DOHH2 (cell line): ENCODE results near the gene SEC14L3.
"Not testable (repeated sequence)": the region's sequence is repeated elsewhere in the genome, so short reads cannot be mapped to it uniquely, and the experiment has no call there.

Experiments
- H3F3A ChIP-seq: fragments of 200-600 bp; sonication (generic), shearing (Covaris generic); 2 replicates; pipeline ENCODE4 v1.6.0; 2016; ENCODE audit warnings: antibody characterized with exemption, mild to moderate bottlenecking; ENCODE audit not compliant: control insufficient read depth, insufficient read depth
- H3K27ac ChIP-seq: fragments of 200-600 bp; sonication (generic); 2 replicates; pipeline ENCODE4 v1.5.1; 2014; ENCODE audit warnings: low read depth, mild to moderate bottlenecking, low read length, moderate library complexity
- H3K27me3 ChIP-seq: fragments of 200-600 bp; sonication (generic); 2 replicates; pipeline ENCODE4 v1.6.1; 2014; ENCODE audit warnings: mild to moderate bottlenecking, low read length, mixed read lengths; ENCODE audit not compliant: control insufficient read depth
- H3K36me3 ChIP-seq: fragments of 200-600 bp; sonication (generic); 2 replicates; pipeline ENCODE4 v1.6.1; 2014; ENCODE audit warnings: mild to moderate bottlenecking, low read length, moderate library complexity, mixed read lengths; ENCODE audit not compliant: control insufficient read depth
- H3K4me1 ChIP-seq: fragments of 200-600 bp; sonication (generic); 2 replicates; pipeline ENCODE4 v1.6.1; 2014; ENCODE audit warnings: mild to moderate bottlenecking, low read length, mixed read lengths; ENCODE audit not compliant: control insufficient read depth
- H3K4me2 ChIP-seq: fragments of 200-600 bp; sonication (generic); 2 replicates; pipeline ENCODE4 v1.6.0; 2014; ENCODE audit warnings: mild to moderate bottlenecking, low read length, moderate library complexity
- H3K4me3 ChIP-seq: fragments of 200-600 bp; sonication (generic); 2 replicates; pipeline ENCODE4 v1.5.1; 2014; ENCODE audit warnings: mild to moderate bottlenecking, low read length, mixed read lengths
- H3K79me2 ChIP-seq: fragments of 200-600 bp; sonication (generic); 2 replicates; pipeline ENCODE4 v1.6.1; 2014; ENCODE audit warnings: mild to moderate bottlenecking, low read length, mixed read lengths; ENCODE audit not compliant: control insufficient read depth
- H3K9me2 ChIP-seq: fragments of 200-600 bp; sonication (generic); replicated peaks from 2 replicates; pipeline ENCODE4 v1.6.1; 2014; ENCODE audit warnings: mild to moderate bottlenecking, low read length, mixed read lengths; ENCODE audit not compliant: control insufficient read depth
- H3K9me3 ChIP-seq: fragments of 200-600 bp; sonication (generic); 2 replicates; pipeline ENCODE4 v1.6.1; 2014; ENCODE audit warnings: antibody characterized with exemption, low read length, mixed read lengths; ENCODE audit not compliant: control insufficient read depth, insufficient read depth
- H4K20me1 ChIP-seq: fragments of 200-600 bp; sonication (generic); 2 replicates; pipeline ENCODE4 v1.6.0; 2014; ENCODE audit warnings: low read depth, mild to moderate bottlenecking, antibody characterized with exemption, low read length, moderate library complexity; ENCODE audit not compliant: control insufficient read depth, insufficient read depth
- EZH2phosphoT487 ChIP-seq: fragments of 200-600 bp; sonication (generic); IDR thresholded peaks from 2 replicates; pipeline ENCODE4 v1.6.1; 2017; ENCODE audit warnings: borderline replicate concordance, mild to moderate bottlenecking, antibody characterized with exemption, low read length, moderate library complexity, mixed read lengths
- TF ChIP-seq, protein P1 (sequence below): fragments of 200-600 bp; sonication (generic); IDR thresholded peaks from one replicate; pipeline ENCODE4 v1.5.1; 2014; ENCODE audit warnings: antibody characterized with exemption, mild to moderate bottlenecking, low read depth, low read length; ENCODE audit not compliant: poor library complexity, severe bottlenecking

SEC14L3 gene

DNA sequence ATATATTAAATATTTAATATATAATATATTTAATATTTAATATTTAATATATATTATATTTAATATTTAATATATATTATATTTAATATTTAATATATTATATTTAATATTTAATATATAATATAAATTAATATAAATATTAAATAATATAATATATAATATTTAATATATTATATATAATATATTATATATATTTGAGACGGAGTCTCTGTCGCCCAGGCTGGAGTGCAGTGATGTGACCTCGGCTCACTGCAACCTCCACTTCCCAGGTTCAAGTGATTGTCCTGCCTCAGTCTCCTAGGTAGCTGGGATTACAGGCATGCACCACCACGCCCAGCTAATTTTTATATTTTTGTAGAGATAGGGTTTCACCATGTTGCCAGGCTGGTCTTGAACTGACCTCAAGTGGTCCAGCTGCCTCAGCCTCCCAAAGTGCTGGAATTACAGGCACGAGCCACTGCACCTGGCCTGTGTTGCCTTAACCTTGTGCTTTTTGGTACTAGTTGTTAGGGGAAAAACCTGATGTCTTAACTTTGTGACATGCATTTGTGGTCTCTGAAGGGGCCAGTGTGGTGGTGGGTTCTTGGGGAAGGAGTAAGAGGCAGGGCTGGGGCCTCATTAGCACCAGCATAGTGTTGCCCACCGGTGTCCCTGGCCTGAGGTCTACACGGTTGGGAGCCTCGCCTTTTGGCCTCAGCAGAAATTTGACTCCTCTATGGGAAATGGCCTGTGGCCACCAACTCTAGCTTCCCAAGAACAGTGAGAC lies 16.6 kb downstream of the SEC14L3 start:
- Histone ChIP-seq H3K36me3 (no peaks in the 10 kb centered on the region), H4K20me1 (no peaks in the 10 kb centered on the region), H3K4me2 (no peak overlapping the region), H3K27me3 (peaks cover 10% of the 10 kb centered on the region; the same call in 1 of the 2 replicates), H3K79me2 (no peaks in the 10 kb centered on the region), H3K4me1 (no peaks in the 10 kb centered on the region), H3K27ac (no peak overlapping the region), H3K9me2 (no peaks in the 10 kb centered on the region), H3K4me3 (no peak overlapping the region), H3K9me3 (no peaks in the 10 kb centered on the region), H3F3A (no peaks in the 10 kb centered on the region)
- TF ChIP-seq, protein P1, sequence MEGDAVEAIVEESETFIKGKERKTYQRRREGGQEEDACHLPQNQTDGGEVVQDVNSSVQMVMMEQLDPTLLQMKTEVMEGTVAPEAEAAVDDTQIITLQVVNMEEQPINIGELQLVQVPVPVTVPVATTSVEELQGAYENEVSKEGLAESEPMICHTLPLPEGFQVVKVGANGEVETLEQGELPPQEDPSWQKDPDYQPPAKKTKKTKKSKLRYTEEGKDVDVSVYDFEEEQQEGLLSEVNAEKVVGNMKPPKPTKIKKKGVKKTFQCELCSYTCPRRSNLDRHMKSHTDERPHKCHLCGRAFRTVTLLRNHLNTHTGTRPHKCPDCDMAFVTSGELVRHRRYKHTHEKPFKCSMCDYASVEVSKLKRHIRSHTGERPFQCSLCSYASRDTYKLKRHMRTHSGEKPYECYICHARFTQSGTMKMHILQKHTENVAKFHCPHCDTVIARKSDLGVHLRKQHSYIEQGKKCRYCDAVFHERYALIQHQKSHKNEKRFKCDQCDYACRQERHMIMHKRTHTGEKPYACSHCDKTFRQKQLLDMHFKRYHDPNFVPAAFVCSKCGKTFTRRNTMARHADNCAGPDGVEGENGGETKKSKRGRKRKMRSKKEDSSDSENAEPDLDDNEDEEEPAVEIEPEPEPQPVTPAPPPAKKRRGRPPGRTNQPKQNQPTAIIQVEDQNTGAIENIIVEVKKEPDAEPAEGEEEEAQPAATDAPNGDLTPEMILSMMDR: no peak
- TF ChIP-seq EZH2phosphoT487: no peak

DNA sequence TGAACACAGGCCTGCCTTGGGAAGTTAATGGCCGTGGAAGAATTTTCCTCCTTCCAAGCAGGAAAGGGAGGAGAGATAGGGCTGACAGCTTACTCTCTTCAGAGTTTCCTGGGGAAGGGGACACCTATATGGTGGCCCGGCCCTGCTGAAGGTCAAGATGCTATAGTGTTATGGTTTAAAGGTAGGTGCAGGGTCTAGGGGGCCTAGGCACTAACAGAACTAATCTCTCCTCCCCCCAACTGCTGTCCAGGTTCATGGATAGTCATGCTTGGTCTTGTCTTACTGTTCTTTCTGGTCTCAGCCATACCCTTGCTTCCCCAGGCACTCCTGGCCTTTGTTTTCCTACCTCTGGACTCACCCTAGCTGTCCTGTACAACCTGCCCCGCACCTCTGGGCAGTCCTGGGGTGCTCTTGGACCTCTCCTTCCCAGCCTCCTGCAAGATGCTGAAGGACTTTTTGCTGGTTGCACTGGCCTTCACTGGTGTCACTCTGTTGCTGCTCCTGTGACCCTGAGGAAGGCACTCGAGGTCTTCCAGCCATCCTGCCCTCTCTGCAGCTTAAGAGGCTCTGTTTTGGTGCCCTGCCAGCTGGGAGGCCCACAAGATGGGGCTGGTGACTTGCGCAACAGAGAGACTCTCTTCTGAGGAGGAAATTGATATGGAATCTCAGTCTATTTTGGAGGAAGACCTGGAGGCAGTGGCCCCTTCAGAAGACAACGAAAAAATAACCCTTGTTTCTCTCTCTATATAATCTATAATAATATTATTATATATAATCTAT lies 17.9 kb downstream of the SEC14L3 start:
- no peaks in the 10 kb centered on the region for H3K9me2 ChIP-seq
- H3K4me1 ChIP-seq: no peaks in the 10 kb centered on the region
- H3K4me3 ChIP-seq: no peak overlapping the region
- no peaks in the 10 kb centered on the region for H3K9me3 ChIP-seq
- H4K20me1 ChIP-seq: no peaks in the 10 kb centered on the region
- H3F3A ChIP-seq: no peaks in the 10 kb centered on the region
- no peaks in the 10 kb centered on the region for H3K79me2 ChIP-seq
- no peaks in the 10 kb centered on the region for H3K36me3 ChIP-seq
- peaks cover 10% of the 10 kb centered on the region; the same call in 1 of the 2 replicates for H3K27me3 ChIP-seq
- TF ChIP-seq, protein P1: no peak
- no peak for TF ChIP-seq EZH2phosphoT487
- no peak overlapping the region for H3K27ac ChIP-seq
- no peak overlapping the region for H3K4me2 ChIP-seq

DNA sequence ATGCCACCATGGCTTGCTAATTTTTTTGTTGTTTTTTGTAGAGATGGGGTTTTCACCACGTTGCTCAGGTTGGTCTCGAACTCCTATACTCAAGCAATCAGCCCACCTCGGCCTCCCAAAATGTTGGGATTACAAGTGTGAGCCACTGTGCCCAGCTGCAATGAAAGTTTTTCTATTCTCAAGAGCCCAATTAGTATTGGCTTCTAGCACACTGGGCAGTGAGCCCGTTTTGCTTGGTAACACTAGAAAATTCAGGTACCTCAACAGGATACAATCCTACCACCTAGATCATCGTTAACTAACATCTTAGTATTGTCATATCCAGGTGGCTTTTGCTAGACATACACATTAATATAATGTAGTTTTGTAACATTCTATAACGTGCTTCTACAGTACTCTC lies 19.0 kb downstream of the SEC14L3 start:
- no peaks in the 10 kb centered on the region for H3F3A ChIP-seq
- no peaks in the 10 kb centered on the region for H3K9me3 ChIP-seq
- H3K36me3 ChIP-seq: no peaks in the 10 kb centered on the region
- H3K9me2 ChIP-seq: no peaks in the 10 kb centered on the region
- H3K79me2 ChIP-seq: no peaks in the 10 kb centered on the region
- no peak overlapping the region for H3K27ac ChIP-seq
- H4K20me1 ChIP-seq: no peaks in the 10 kb centered on the region
- no peak for TF ChIP-seq EZH2phosphoT487
- TF ChIP-seq, protein P1: no peak
- H3K4me1 ChIP-seq: no peaks in the 10 kb centered on the region
- H3K4me2 ChIP-seq: no peak overlapping the region
- H3K27me3 ChIP-seq: peaks cover 8% of the 10 kb centered on the region; the same call in 1 of the 2 replicates
- H3K4me3 ChIP-seq: no peak overlapping the region

DNA sequence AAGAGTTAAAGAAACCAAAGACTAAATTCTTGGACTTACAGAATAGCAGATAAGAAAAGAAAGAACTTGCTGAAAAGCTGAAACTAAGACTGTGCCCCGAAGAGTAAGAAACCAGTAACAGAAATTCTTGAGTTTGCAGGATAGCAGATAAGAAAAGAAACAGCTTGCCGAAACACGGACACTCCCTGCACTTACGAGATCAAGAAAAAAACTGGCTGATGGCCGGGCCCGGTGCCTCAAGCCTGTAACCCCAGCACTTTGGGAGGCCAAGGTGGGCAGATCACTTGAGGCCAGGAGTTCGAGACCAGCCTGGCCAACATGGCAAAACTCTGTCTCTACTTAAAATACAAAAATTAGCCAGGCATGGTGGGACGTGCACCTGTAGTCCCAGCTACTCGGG lies 20.3 kb downstream of the SEC14L3 start:
- H3K9me2 ChIP-seq, H3K27ac ChIP-seq, H4K20me1 ChIP-seq, H3K27me3 ChIP-seq, H3K4me1 ChIP-seq, H3K36me3 ChIP-seq, H3K4me2 ChIP-seq, H3K79me2 ChIP-seq, H3K4me3 ChIP-seq, H3K9me3 ChIP-seq, H3F3A ChIP-seq: not testable (repeated sequence)
